ENCODE results near the gene HACD4. TPM values are rescaled to one million over a fixed set of nuclear protein-coding genes. Genes with fewer than 3 reads are reported as not detected.

Gene HACD4
- total RNA-seq, 2 experiments from 2014 or later, result not detected

DNA sequence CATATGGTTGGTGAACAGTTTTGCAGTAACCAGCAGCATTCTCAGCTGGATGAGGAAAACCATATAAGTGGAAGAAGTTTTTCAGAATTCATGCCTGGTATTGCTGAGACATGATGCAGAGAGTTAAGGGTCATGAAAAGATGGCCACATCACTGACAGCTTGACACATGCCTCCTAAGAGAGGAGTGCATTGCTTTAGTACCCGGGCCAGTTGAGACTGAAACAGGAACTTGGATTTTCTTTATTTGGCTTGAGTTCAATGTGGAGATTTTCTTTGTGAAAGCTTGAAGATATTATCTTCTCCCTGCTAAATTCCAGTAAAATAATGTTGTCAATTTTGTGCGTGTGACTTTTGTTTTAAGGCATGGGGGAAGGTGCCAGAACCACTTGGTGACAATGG lies 35.8 kb downstream of the HACD4 start:
- H3K4me2 ChIP-seq (ENCODE audit: low read length), result no peak overlapping the region
- no peaks in the 10 kb centered on the region for H4K20me1 ChIP-seq (ENCODE audit: insufficient read depth, low read length)
- H3K4me1 ChIP-seq (ENCODE audit: insufficient read depth, low read length, poor library complexity, severe bottlenecking), result peaks cover 31% of the 10 kb centered on the region
- H3K4me3 ChIP-seq (ENCODE audit: low read depth, low read length, poor library complexity, severe bottlenecking), result no peak overlapping the region
- H2AFZ ChIP-seq (ENCODE audit: low read length), result no peak overlapping the region
- H3K36me3 ChIP-seq (ENCODE audit: insufficient read depth, low read length), result no peaks in the 10 kb centered on the region
- H3K9me3 ChIP-seq (ENCODE audit: low read length), result no peaks in the 10 kb centered on the region
- intact Hi-C loops (cut with micrococcal nuclease; ENCODE audit: unreplicated experiment), result no loop called here
- no TSS peak for BruUV-seq (replicated peaks)
- H3K79me2 ChIP-seq (ENCODE audit: insufficient read depth, low read depth, low read length), result no peaks in the 10 kb centered on the region
- TF ChIP-seq, protein P1, sequence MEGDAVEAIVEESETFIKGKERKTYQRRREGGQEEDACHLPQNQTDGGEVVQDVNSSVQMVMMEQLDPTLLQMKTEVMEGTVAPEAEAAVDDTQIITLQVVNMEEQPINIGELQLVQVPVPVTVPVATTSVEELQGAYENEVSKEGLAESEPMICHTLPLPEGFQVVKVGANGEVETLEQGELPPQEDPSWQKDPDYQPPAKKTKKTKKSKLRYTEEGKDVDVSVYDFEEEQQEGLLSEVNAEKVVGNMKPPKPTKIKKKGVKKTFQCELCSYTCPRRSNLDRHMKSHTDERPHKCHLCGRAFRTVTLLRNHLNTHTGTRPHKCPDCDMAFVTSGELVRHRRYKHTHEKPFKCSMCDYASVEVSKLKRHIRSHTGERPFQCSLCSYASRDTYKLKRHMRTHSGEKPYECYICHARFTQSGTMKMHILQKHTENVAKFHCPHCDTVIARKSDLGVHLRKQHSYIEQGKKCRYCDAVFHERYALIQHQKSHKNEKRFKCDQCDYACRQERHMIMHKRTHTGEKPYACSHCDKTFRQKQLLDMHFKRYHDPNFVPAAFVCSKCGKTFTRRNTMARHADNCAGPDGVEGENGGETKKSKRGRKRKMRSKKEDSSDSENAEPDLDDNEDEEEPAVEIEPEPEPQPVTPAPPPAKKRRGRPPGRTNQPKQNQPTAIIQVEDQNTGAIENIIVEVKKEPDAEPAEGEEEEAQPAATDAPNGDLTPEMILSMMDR (conservative IDR thresholded peaks at IDR 0.05; ENCODE audit: low read length), result no peak
- TF ChIP-seq EZH2phosphoT487 (IDR thresholded peaks at IDR 0.05; ENCODE audit: borderline replicate concordance, low read depth, low read length), result no peak
- ChIA-PET POLR2A (interaction anchor here (0.6 to 2.7 kb wide), 7 partner anchors 8 to 936 kb away, joined by 3 to 19 read pairs (median 5); no protein-coding TSS in a partner anchor), CTCF (ENCODE audit: unreplicated experiment) (no interaction called here)
- H3K9me2 ChIP-seq (ENCODE audit: insufficient read depth, low read length), result no peaks in the 10 kb centered on the region
- H3K27ac ChIP-seq (ENCODE audit: low read depth, low read length, poor library complexity, severe bottlenecking), result no peak overlapping the region
- no peak for DNase-seq (ENCODE audit: low spot score)

DNA sequence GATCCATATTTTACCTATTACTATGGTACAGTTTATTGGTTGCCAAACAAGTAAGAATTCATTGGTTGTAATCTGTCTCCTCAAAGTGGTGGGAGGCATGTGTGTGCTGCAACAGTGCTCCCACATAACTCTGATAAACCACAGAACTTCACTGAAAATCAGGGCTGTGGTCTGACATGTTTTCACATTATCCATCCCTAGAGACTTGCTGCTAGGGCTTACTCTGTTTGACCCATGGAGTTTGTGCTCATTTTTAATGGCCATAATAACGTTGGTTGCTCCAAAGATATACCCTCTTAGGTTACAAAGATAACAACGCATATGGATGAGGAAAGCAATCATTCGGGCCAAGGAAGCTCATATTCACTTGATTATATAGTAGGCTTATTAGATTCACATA lies 37.0 kb downstream of the HACD4 start:
- no TSS peak for BruUV-seq (replicated peaks)
- Histone ChIP-seq H3K9me2 (ENCODE audit: insufficient read depth, low read length) (no peaks in the 10 kb centered on the region), H3K4me1 (ENCODE audit: insufficient read depth, low read length, poor library complexity, severe bottlenecking) (peaks cover 38% of the 10 kb centered on the region), H3K79me2 (ENCODE audit: insufficient read depth, low read depth, low read length) (no peaks in the 10 kb centered on the region), H3K36me3 (ENCODE audit: insufficient read depth, low read length) (no peaks in the 10 kb centered on the region), H4K20me1 (ENCODE audit: insufficient read depth, low read length) (no peaks in the 10 kb centered on the region), H3K9me3 (ENCODE audit: low read length) (no peaks in the 10 kb centered on the region), H3K27ac (ENCODE audit: low read depth, low read length, poor library complexity, severe bottlenecking) (no peak overlapping the region), H2AFZ (ENCODE audit: low read length) (no peak overlapping the region), H3K4me3 (ENCODE audit: low read depth, low read length, poor library complexity, severe bottlenecking) (no peak overlapping the region), H3K4me2 (ENCODE audit: low read length) (no peak overlapping the region)
- ChIA-PET CTCF (ENCODE audit: unreplicated experiment) (no interaction called here), POLR2A (interaction anchor here (0.6 to 2.6 kb wide), 7 partner anchors 8 to 1895 kb away, joined by 3 to 11 read pairs (median 5); no protein-coding TSS in a partner anchor)
- intact Hi-C loops (cut with micrococcal nuclease; ENCODE audit: unreplicated experiment), result no loop called here
- no peak for DNase-seq (ENCODE audit: low spot score)
- no peak for TF ChIP-seq EZH2phosphoT487 (IDR thresholded peaks at IDR 0.05; ENCODE audit: borderline replicate concordance, low read depth, low read length)
- TF ChIP-seq, protein P1 (conservative IDR thresholded peaks at IDR 0.05; ENCODE audit: low read length), result no peak

DNA sequence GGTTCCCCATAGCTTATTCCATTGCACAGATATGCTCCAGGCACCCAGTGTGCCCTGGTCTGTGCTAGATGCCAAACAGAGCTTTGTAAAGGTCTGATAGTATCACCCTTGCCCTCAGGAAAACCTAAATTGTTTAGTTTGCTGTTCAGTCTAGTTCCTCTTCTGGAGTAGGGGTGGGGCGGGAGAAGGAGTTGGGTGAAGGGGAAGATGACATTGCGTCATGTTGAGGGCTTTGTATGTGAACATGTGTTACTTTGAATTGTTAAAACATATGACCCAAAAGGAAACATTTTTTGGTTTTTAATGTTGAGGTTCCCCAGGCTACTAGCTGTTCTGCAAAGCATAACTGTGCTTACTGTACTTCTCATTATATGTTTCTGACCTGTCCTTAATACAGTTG lies 40.6 kb downstream of the HACD4 start:
- Histone ChIP-seq H3K9me3 (ENCODE audit: low read length) (no peaks in the 10 kb centered on the region), H2AFZ (ENCODE audit: low read length) (no peak overlapping the region), H3K27ac (ENCODE audit: low read depth, low read length, poor library complexity, severe bottlenecking) (no peak overlapping the region), H3K4me1 (ENCODE audit: insufficient read depth, low read length, poor library complexity, severe bottlenecking) (peaks cover 37% of the 10 kb centered on the region), H4K20me1 (ENCODE audit: insufficient read depth, low read length) (no peaks in the 10 kb centered on the region), H3K4me2 (ENCODE audit: low read length) (peak overlapping the region; percentile 23; the same call in 1 of the 2 replicates), H3K9me2 (ENCODE audit: insufficient read depth, low read length) (no peaks in the 10 kb centered on the region), H3K36me3 (ENCODE audit: insufficient read depth, low read length) (no peaks in the 10 kb centered on the region), H3K4me3 (ENCODE audit: low read depth, low read length, poor library complexity, severe bottlenecking) (no peak overlapping the region), H3K79me2 (ENCODE audit: insufficient read depth, low read depth, low read length) (no peaks in the 10 kb centered on the region)
- DNase-seq (ENCODE audit: low spot score), result no peak
- ChIA-PET POLR2A (interaction anchor here (0.7 to 2.6 kb wide), 3 partner anchors 10 to 56 kb away, joined by 3 to 15 read pairs (median 4); no protein-coding TSS in a partner anchor), CTCF (ENCODE audit: unreplicated experiment) (interaction anchor here (0.9 kb wide), 1 partner anchor 63 kb away, joined by 3 read pairs; no protein-coding TSS in a partner anchor)
- intact Hi-C loops (cut with micrococcal nuclease; ENCODE audit: unreplicated experiment), result no loop called here
- no peak for TF ChIP-seq EZH2phosphoT487 (IDR thresholded peaks at IDR 0.05; ENCODE audit: borderline replicate concordance, low read depth, low read length)
- TF ChIP-seq, protein P1 (conservative IDR thresholded peaks at IDR 0.05; ENCODE audit: low read length), result no peak
- no TSS peak for BruUV-seq (replicated peaks)

Data from OCI-LY7 (cell line).